RKO (cell line): ENCODE measurements around the gene ATP6V1F.

Experiments
- DNase-seq: peaks from one replicate; pipeline ENCODE4 v3.0.0-alpha.2; 2016; ENCODE audit warnings: low spot score

ATP6V1F gene

DNA sequence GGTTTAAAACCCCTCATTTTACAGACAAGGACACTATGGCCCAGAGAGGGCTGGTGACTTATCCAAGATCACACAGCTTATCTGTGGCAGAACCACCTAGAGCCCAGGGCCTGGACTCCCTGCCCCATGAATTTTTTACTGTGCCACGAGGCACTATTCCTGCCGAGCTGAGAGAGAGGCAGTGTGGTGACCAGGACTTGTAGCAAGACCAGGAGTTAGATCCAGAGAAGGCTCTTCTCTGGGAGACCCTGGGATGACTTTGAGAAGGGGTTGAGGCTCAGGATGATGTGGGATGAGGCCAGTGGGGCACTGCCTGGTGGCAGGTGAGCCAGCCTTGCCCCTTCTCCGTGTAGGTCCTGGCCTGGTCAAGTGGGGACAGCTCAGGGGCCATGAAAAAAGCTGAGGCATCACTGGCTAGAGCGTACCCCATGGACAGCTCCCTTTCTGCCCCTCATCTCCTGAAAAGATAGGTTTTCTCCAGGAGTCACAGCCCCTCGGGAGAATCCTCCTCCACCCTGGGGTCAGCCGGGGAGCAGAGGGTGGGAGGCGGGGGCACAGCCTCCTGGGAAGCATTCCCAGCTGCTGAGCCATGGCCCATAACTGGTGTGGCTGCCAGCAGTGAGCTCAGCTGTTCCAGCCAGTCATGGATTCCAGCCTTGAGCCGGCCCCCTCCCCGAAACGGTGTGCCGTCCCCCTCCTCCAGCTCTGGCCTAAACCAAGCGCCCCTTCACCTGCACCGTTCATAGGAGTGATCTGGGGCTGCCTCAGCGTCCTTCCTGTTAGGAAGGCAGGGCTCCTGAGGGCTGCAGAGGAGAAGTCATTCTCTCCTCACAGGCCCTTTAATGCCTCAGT, 26.6 kb upstream of the ATP6V1F start:
- DNase-seq: no peak

DNA sequence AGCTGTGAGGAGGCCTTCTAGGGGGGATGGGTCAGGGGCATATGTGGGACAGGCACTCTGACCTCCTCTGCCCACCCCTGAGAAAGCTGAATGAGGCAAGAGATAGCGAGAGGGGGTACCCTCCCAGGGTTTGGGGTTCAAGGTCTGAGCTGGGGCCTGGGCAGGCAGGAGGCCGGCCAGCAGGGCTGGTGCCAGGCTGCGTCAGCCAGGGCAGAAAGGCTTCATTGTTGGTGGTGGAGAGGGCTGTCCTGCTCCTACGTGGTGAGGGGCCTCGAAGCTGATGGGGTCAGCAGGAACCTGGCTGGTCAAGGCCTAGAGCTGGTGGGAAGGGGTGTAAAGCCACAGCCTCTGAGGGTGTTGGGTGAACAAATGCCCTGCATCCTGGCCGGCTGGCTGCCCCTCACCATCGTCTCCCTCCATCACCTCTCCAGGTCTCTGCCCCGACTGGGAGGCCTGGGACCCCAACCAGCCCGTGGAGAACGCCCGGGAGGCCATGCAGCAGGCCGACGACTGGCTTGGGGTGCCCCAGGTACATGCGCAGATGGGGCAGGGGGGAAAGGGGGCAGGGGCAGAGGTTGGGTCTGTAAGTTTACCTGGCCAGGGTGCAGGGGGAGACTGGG, 25.8 kb upstream of the ATP6V1F start:
- no peak for DNase-seq

DNA sequence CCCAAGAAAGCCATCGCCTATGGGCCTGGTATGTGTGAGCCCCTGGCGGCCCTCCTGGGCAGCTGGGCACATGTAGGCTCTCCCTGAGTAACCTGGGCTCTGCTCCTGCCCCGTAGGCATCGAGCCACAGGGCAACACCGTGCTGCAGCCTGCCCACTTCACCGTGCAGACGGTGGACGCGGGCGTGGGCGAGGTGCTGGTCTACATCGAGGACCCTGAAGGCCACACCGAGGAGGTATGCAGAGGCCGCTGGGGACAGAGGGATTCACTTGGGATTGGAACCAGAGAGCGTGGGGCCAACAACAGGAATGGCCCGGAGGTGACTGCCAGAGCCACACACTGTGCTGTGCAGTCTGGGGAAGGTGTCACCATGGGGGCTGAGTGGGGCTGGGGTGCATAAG, 25.1 kb upstream of the ATP6V1F start:
- no peak for DNase-seq

DNA sequence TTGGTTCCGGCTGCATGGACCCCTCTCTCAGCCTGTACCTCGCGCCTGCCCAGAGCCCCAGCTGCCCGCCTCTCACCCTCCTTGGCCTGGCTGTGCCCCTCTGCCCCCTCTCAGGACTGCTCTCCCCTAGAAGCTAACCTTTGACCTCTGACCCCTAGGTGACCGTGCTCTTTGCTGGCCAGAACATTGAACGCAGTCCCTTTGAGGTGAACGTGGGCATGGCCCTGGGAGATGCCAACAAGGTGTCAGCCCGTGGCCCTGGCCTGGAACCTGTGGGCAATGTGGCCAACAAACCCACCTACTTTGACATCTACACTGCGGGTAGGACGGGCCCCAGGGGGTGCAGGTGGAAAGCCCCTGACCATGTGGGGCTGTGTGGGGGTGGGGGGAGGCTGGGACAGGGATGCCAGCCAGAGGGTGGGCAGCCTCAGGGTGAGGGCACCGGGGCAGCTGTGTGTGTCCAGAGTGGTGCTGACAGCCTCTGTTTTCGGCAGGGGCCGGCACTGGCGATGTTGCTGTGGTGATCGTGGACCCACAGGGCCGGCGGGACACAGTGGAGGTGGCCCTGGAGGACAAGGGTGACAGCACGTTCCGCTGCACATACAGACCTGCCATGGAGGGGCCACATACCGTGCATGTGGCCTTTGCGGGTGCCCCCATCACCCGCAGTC, 24.4 kb upstream of the ATP6V1F start:
- DNase-seq: no peak

DNA sequence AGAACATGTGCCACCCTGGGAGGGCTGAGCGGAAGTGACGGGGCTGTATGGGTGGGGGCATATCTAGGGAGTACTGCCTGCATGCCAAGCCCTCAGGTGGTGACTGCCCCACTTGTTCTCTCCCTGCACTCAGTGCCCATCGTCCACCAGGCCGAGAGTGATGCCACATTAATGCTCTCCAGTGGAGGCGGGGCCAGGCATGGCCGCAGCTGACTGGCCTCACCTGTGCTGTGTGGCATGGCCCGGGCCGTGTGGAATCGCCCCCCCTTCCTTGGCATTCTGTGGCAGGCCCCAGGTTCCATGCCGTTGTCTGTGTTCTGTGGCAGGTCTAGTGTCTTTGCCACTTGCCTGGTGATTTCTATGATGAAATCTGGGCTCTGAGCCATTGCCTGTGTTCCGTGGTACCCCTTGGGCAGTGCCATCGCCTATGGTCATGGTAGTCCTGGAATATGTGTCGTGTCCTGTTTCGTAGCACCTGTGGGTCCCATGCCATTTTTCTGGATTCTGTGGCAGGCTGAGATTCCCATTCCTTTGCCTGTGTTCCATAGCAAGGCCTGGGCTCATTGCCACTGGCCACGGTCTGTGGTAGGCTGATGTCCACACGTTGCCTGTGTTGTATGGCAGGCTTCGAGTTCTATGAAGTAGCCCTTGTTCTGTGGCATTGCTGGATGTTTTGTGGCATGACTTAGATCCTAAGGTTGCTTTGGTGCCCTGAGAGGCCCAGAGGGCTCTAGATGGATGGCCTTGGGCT, 23.5 kb upstream of the ATP6V1F start:
- no peak for DNase-seq

DNA sequence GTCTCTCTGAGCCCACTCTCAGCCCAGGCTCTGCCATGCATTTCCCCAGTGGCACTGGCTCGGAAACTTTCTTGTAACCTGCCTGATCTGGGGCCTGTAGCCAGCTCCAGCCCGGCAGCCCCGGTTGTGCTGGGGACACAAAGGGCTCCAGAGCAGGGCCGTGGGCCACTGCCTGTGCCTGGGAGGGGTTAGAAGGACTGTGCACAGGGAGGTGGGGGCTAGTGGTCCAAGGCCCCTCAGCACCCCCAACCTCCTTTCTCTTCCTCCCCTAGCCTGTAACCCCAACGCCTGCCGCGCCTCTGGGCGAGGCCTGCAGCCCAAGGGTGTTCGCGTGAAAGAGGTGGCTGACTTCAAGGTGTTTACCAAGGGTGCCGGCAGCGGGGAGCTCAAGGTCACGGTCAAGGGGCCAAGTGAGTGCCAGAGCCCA, 22.9 kb upstream of the ATP6V1F start:
- DNase-seq: no peak

DNA sequence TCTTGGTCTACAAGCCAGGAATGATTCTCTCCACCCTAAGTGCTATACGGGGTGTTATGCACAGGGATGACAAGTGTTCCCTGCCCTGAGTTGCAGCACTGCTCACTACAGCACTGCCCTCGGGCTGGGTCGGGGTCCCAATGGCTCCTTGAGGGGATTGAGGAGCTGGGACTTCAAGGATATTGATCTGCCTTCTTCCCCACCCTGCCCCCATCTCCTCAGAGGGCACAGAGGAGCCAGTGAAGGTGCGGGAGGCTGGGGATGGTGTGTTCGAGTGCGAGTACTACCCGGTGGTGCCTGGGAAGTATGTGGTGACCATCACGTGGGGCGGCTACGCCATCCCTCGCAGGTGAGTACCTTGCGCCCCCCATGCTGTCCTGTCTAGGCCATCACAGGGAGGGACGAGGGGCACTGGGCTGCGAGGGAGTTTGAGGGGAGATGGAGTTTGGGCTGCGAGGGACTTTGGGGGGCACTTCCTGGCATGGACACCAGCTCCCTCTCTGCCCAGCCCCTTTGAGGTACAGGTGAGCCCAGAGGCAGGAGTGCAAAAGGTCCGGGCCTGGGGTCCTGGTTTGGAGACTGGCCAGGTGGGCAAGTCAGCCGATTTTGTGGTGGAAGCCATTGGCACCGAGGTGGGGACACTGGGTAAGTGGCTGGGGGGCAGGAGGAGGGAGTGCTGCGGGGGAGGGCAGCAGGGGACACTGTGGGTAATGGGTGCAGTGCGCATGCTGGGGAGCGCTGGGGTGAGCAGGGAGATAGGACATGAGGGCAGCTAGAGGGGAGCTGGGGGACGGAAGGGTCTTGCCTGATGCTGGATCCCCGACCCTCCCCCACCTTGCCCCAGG, 22.1 kb upstream of the ATP6V1F start:
- DNase-seq: no peak

DNA sequence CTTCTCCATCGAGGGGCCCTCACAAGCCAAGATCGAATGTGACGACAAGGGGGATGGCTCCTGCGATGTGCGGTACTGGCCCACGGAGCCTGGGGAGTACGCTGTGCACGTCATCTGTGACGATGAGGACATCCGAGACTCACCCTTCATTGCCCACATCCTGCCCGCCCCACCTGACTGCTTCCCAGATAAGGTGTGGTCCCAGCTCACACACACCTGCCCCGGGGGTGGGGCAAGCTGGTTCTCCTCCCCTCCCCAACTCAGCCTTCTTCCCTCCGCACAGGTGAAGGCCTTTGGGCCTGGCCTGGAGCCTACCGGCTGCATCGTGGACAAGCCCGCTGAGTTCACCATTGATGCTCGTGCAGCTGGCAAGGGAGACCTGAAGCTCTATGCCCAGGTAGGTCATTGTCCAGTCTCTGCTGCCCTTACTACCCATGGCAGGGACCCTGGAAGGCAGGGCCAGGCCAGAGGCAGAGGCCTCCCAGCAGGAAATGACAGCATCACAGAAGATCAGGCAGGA, 21.4 kb upstream of the ATP6V1F start:
- DNase-seq: no peak

DNA sequence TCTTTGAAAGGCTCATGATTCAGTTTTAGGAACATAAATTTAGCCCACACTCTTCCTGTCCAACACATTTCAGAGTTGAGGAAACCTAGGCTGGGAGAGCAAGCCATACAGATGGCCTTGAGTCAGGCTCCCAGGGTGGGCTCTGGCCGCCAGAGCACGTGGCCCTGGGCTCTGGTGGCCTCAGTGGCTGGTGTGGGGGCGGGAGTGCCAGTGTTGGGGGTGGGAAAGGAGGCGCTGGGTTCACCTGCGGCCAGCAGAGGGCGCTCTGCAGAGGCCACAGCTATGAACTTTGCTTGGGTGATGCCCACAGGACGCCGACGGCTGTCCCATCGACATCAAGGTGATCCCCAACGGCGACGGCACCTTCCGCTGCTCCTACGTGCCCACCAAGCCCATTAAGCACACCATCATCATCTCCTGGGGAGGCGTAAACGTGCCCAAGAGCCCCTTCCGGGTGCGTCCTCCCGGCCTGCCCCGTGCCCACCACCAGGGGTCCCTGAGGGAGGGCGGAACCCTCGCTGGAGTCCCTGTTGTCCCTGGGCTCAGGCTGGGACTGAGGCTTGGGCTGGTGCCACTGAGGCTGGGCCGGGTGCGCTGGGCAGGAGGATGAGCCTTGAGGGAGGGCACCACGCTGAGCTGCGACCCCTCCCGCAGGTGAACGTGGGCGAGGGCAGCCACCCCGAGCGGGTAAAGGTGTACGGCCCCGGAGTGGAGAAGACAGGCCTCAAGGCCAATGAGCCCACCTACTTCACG, 20.6 kb upstream of the ATP6V1F start:
- no peak for DNase-seq

DNA sequence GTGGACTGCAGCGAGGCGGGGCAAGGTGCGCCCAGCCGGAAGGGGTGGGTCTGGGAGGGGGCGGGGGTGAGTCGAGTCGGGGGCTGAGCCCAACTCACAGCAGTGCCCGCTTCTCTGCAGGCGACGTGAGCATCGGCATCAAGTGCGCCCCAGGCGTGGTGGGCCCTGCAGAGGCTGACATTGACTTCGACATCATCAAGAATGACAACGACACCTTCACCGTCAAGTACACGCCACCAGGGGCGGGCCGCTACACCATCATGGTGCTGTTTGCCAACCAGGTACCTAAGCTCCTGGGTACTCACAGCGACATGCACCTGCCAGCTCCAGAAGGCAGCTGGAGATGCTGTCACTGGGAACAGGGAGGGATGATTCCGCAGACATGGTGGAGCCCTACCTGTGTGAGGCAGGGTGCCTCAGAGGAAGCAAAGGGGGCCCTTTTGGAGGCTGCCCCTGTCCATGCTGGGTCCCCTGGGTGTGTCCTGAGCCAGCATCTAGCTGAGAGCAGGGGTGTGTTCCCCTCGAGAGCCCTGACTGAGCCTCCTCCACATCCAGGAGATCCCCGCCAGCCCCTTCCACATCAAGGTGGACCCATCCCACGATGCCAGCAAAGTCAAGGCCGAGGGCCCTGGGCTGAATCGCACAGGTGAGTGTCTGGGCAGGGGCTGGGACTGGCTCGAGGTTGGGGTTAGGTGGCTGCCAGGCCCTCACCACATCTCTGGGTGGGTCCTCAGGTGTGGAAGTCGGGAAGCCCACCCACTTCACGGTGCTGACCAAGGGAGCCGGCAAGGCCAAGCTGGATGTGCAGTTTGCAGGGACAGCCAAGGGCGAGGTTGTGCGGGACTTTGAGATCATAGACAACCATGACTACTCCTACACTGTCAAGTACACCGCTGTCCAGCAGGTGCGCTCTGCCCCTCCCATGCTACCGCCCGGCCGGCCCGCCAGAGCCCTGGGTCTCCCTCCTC, 19.7 kb upstream of the ATP6V1F start:
- DNase-seq: no peak

DNA sequence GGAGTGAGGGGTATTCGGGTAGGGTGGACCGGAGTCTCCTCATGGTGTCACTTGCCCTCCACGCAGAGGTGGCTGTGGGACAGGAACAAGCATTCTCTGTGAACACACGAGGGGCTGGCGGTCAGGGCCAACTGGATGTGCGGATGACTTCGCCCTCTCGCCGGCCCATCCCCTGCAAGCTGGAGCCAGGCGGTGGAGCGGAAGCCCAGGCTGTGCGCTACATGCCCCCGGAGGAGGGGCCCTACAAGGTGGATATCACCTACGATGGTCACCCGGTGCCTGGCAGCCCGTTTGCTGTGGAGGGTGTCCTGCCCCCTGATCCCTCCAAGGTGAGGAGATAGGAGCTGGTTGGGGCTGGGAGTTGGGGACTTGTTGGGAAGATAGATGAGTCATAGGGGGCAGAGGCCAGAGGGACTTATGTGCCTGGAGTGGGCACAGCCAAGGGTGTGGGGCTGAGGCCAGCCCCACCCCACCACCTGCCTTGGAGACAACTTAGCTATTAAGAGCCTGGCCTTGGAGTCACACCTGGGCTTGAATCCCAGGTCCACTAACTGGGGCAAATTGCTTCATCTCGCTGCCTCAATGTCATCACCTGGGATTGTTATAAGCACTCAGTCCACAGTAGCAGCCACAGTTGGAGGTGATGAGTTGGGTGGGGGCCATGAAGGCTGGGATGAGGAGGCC, 18.6 kb upstream of the ATP6V1F start:
- DNase-seq: no peak

DNA sequence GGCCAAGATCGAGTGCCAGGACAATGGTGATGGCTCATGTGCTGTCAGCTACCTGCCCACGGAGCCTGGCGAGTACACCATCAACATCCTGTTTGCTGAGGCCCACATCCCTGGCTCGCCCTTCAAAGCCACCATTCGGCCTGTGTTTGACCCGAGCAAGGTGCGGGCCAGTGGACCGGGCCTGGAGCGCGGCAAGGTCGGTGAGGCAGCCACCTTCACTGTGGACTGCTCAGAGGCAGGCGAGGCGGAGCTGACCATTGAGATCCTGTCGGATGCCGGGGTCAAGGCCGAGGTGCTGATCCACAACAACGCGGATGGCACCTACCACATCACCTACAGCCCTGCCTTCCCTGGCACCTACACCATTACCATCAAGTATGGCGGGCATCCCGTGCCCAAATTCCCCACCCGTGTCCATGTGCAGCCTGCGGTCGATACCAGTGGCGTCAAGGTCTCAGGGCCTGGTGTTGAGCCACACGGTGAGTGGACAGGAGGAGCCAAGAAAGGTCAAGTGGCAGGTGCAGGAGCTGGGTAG, 17.8 kb upstream of the ATP6V1F start:
- DNase-seq: no peak

DNA sequence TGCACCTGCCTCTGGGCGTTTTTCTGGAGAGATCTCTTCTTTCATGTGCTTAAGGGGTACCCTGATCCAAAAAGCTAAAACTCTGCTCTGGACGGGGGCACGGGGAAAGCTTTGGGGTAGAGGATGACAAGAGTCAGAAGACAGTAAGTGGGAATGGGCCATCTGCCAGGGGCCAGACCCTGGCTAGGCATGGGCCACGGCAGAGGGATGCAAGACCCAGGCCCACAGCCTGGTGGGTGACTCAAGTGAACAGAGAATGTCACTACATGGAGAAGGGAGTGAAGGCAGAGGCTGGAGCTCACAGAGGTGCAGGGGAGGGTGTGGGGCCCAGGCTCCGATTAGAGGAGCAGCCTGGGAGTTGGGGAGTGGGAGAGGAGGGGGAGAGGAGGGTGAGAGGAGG, 17.2 kb upstream of the ATP6V1F start:
- no peak for DNase-seq

DNA sequence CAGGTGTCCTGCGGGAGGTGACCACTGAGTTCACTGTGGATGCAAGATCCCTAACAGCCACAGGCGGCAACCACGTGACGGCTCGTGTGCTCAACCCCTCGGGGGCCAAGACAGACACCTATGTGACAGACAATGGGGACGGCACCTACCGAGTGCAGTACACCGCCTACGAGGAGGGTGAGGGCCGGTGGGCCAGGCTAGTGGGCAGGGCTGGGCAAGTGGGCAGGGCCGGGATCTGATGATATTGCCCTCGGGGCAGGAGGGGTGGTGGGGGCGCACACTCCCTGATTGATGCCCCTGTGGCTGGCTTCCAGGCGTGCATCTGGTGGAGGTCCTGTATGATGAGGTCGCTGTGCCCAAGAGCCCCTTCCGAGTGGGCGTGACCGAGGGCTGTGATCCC, 16.7 kb upstream of the ATP6V1F start:
- no peak for DNase-seq

DNA sequence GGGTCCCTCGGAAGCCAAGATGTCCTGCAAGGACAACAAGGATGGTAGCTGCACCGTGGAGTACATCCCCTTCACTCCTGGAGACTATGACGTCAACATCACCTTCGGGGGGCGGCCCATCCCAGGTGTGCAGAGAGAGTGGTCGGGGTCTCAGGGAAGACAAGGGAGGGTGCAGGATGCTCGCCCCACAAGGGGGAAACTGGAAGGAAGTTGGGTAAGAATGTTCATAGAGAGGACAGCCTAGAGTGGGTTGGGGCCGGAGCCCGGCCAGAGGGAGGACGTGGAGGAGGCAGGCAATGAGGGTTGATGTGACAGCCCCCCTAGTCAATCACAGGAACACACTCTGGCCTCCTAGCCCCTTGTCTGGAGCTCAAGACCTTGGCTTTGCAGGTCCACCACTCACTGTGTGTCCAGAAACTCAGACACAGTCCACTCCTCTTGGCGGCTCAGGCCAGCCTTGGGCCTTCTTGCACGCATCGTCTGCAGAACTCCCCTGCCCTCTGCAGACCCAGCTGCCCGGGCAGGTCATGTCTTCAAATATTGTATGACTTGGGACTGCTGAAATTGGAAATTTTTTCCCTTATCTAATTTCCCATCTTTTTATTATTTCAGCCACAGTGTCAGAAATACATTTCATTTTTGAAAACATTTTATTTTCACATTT, 15.7 kb upstream of the ATP6V1F start:
- DNase-seq: no peak

DNA sequence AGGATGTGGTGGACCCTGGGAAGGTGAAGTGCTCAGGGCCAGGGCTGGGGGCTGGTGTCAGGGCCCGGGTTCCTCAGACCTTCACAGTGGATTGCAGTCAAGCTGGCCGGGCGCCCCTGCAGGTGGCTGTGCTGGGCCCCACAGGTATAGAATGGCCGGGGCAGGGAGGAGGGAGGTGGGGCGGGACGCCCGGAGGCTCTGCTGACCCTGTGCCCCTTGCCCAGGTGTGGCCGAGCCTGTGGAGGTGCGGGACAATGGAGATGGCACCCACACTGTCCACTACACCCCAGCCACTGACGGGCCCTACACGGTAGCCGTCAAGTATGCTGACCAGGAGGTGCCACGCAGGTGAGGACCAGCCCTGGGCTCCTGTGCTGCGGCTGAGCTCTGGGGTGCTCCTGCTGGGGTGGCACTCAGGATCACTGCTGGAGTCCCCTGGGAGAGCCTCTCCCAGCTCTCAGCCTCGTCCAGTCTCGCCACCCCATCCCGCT, 14.9 kb upstream of the ATP6V1F start:
- DNase-seq: no peak

DNA sequence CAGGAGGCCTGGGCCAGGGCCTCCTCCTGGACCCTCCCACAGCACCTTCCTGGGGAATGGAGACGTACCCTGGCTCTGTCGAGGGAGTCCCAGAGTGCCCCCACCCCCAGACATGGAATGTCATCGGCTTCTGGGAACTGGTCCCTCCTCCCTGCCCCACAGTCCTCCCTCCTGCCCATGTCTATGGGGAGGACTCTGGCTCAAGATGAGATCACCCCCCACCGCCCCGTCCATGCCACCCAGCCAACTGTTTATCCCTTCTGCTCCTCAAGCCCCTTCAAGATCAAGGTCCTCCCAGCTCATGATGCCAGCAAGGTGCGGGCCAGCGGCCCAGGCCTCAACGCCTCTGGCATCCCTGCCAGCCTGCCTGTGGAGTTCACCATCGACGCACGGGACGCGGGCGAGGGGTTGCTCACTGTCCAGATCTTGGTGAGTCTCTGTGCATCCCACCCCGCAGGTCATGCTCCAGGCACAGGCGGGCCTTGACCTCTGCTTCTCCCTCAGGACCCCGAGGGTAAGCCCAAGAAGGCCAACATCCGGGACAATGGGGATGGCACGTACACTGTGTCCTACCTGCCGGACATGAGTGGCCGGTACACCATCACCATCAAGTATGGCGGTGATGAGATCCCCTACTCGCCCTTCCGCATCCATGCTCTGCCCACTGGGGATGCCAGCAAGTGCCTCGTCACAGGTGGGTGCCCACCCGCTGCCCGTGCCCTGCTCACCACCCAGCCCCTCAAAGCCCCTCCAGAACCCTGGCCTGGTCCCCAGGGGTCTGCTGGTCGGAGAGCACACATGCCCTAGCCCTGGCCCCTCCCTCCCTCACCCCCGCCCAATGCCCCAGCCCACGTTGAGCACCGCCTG, 14.1 kb upstream of the ATP6V1F start:
- no peak for DNase-seq
